ENCODE results near the gene RNASE1. TPM values are rescaled to one million over a fixed set of nuclear protein-coding genes. Genes with fewer than 3 reads are reported as not detected.

The RNASE1 gene
- total RNA-seq (0.81 TPM in 1 of 2 replicates, not detected in the other), polyA plus RNA-seq (0.25 and 1.5 TPM in 2 replicates), polyA minus RNA-seq (not detected in 2 replicates)
- total RNA-seq (2013) = 3.6 TPM

DNA sequence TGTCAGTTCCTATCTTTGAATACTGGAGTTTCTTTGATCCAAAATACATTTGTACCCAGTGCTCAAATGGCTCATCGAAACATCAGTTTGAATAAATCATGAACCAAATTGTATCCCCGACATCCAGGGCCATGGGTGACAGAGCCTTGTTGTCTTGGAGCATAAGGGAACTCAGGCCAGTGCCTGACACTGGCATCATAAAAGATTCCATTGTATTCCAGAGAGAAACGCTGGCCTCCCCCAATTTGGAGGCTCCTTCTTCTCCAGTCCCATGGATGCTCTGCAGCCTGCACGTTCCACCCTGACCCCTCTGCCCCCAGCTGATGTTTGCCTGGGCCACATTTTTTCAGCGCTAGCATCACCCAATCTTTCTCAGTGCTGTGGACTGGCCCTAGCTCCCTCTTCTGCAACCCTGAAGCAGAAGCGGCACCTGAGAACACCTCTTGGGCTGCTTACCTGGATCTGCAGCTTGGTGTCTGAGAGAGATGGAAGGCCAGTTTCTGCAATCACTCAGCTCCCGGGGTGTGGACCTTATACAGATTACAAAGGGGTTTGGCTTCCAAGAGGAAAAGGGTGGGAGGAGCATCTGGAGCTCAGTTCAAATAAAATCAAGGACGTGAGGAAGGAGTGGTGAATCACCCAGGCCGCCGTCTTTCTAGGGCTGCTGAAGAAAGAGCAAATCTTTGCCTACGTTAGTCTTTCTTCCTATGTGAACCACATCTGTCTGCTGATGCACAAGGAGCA lies at the start of gene RNASE1:
Gene RNASE1 (minus strand): TSS at position 504 of the 744 bp plus-strand sequence. CDS start 776 bp downstream, outside the sequence.
- no peak for ATAC-seq (ENCODE audit: low read depth)
- Histone ChIP-seq H3K9me3 (ENCODE audit: control extremely low read depth in 1 of 3, control insufficient read depth in 2 of 3, insufficient read depth in 1 of 3, low read length in 2 of 3) (no peaks in the 10 kb centered on the region), H3K4me1 (ENCODE audit: control insufficient read depth in 2 of 2, insufficient read depth in 2 of 2, low read length in 2 of 2) (peaks cover 31 to 35% of the 10 kb centered on the region in 2 donors), H2AFZ (ENCODE audit: insufficient read depth, low read depth, low read length, poor library complexity, severe bottlenecking) (no peak within 1 kb of the TSS), H3K9ac (ENCODE audit: low read length) (no peak within 1 kb of the TSS), H3K36me3 (replicated peaks in 1 of 2; ENCODE audit: control extremely low read depth in 1 of 2, control insufficient read depth in 1 of 2, extremely low read depth in 1 of 2, insufficient read depth in 2 of 2, low read length in 1 of 2) (no peaks in the 10 kb centered on the region), H3K4me2 (replicated peaks; ENCODE audit: low read depth, low read length, poor library complexity, severe bottlenecking) (no peak within 1 kb of the TSS), H4K20me1 (ENCODE audit: control insufficient read depth, insufficient read depth, low read length, poor library complexity, severe bottlenecking) (no peaks in the 10 kb centered on the region), H3K79me2 (ENCODE audit: control insufficient read depth, insufficient read depth, low read length) (no peaks in the 10 kb centered on the region), H3K27me3 (replicated peaks in 1 of 4; ENCODE audit: control extremely low read depth in 1 of 4, control insufficient read depth in 3 of 4, insufficient read depth in 4 of 4, low read length in 3 of 4) (no peaks in the 10 kb centered on the region), H3K4me3 (ENCODE audit: control extremely low read depth in 1 of 5, extremely low read depth in 1 of 5, insufficient read depth in 1 of 5, low read depth in 2 of 5, low read length in 4 of 5) (no peak within 1 kb of the TSS), H3K27ac (ENCODE audit: low read length in 2 of 2) (no peak within 1 kb of the TSS)
- no peaks in the 10 kb centered on the region for H3K9me3 Mint-ChIP-seq (ENCODE audit: insufficient read depth)
- H3K27ac Mint-ChIP-seq = peak within 1 kb of the TSS; percentile 51
- TF ChIP-seq, protein P1, sequence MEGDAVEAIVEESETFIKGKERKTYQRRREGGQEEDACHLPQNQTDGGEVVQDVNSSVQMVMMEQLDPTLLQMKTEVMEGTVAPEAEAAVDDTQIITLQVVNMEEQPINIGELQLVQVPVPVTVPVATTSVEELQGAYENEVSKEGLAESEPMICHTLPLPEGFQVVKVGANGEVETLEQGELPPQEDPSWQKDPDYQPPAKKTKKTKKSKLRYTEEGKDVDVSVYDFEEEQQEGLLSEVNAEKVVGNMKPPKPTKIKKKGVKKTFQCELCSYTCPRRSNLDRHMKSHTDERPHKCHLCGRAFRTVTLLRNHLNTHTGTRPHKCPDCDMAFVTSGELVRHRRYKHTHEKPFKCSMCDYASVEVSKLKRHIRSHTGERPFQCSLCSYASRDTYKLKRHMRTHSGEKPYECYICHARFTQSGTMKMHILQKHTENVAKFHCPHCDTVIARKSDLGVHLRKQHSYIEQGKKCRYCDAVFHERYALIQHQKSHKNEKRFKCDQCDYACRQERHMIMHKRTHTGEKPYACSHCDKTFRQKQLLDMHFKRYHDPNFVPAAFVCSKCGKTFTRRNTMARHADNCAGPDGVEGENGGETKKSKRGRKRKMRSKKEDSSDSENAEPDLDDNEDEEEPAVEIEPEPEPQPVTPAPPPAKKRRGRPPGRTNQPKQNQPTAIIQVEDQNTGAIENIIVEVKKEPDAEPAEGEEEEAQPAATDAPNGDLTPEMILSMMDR (IDR thresholded peaks at IDR 0.05) = no peak
- TF ChIP-seq EZH2 (IDR thresholded peaks at IDR 0.05; ENCODE audit: borderline replicate concordance, insufficient read depth, low read depth, low read length, poor library complexity, severe bottlenecking) = no peak
- CTCF ChIA-PET = no interaction called here
- DNase-seq = no peak
- peaks cover 31% of the 10 kb centered on the region for H3K4me1 Mint-ChIP-seq
- WGBS (ENCODE audit: insufficient coverage) = 92% methylated on average over 11 of the region's 11 CpGs
- H3K27me3 Mint-ChIP-seq = peaks cover 5% of the 10 kb centered on the region
- intact Hi-C loops (cut with micrococcal nuclease) = no loop called here
- POLR2A ChIA-PET = no interaction called here
- H3K4me3 Mint-ChIP-seq = no peak within 1 kb of the TSS

- Mint-ChIP-seq H3K9me3 (ENCODE audit: insufficient read depth) (peaks cover 2% of the 10 kb centered on the region), H3K4me3 (no peak overlapping the region), H3K4me1 (peaks cover 8% of the 10 kb centered on the region), H3K27me3 (peaks cover 16% of the 10 kb centered on the region), H3K27ac (no peak overlapping the region)
- no peaks in the 10 kb centered on the region for H3K79me2 ChIP-seq (ENCODE audit: control insufficient read depth, insufficient read depth, low read length)
- no peak for DNase-seq
- no peaks in the 10 kb centered on the region for H3K27me3 ChIP-seq (replicated peaks in 1 of 4; ENCODE audit: control extremely low read depth in 1 of 4, control insufficient read depth in 3 of 4, insufficient read depth in 4 of 4, low read length in 3 of 4)
- ATAC-seq (ENCODE audit: low read depth) = no peak
- no peaks in the 10 kb centered on the region for H4K20me1 ChIP-seq (ENCODE audit: control insufficient read depth, insufficient read depth, low read length, poor library complexity, severe bottlenecking)
- no peaks in the 10 kb centered on the region for H3K9me3 ChIP-seq (ENCODE audit: control extremely low read depth in 1 of 3, control insufficient read depth in 2 of 3, insufficient read depth in 1 of 3, low read length in 2 of 3)
- H3K4me1 ChIP-seq (ENCODE audit: control insufficient read depth in 2 of 2, insufficient read depth in 2 of 2, low read length in 2 of 2) = peaks cover 0 to 4% of the 10 kb centered on the region in 2 donors
- H3K4me2 ChIP-seq (replicated peaks; ENCODE audit: low read depth, low read length, poor library complexity, severe bottlenecking) = no peak overlapping the region
- no peak overlapping the region for H2AFZ ChIP-seq (ENCODE audit: insufficient read depth, low read depth, low read length, poor library complexity, severe bottlenecking)
- H3K36me3 ChIP-seq (replicated peaks in 1 of 2; ENCODE audit: control extremely low read depth in 1 of 2, control insufficient read depth in 1 of 2, extremely low read depth in 1 of 2, insufficient read depth in 2 of 2, low read length in 1 of 2) = no peaks in the 10 kb centered on the region
- POLR2A ChIA-PET = no interaction called here
- H3K4me3 ChIP-seq (ENCODE audit: control extremely low read depth in 1 of 5, extremely low read depth in 1 of 5, insufficient read depth in 1 of 5, low read depth in 2 of 5, low read length in 4 of 5) = no peak overlapping the region
- TF ChIP-seq EZH2 (IDR thresholded peaks at IDR 0.05; ENCODE audit: borderline replicate concordance, insufficient read depth, low read depth, low read length, poor library complexity, severe bottlenecking) = no peak
- TF ChIP-seq, protein P1 (IDR thresholded peaks at IDR 0.05) = no peak
- intact Hi-C loops (cut with micrococcal nuclease) = no loop called here
- 61% methylated on average over 2 of the region's 4 CpGs for WGBS (ENCODE audit: insufficient coverage)
- H3K9ac ChIP-seq (ENCODE audit: low read length) = no peak overlapping the region
- CTCF ChIA-PET = interaction anchor here (0.8 to 1.9 kb wide), 8 partner anchors 8 to 158 kb away, joined by 3 to 8 read pairs (median 4); no protein-coding TSS in a partner anchor
- H3K27ac ChIP-seq (ENCODE audit: low read length in 2 of 2) = no peak overlapping the region
Measured at GRCh38 chr14:20848955-20849570, 46.4 kb upstream of the RNASE1 start.

Measured in B cell (primary cell).